Measurements from ENCODE around the gene TNKS1BP1.

TNKS1BP1 gene

DNA sequence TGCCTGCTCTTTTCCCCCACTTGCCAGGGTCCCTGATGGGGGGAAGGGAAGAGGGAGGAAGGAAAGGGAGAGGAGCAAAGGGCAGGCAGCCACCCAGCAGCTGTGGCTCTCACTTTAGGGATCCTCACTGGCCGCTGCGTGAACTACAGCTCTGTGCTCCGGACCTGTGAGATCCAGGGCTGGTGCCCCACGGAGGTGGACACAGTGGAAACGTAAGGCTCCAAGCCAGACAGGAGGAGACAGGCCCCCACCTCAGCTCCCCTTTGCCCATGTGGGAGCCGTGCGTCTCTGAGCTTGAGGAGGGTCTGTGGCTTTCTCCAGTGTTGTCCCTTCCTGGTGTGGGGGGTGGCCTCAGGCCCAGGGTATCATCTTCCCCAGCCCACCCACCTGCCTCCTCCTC lies 23.3 kb upstream of the TNKS1BP1 start:
- DNase-seq (no peak), ATAC-seq (ENCODE audit: insufficient read depth, low read depth) (no peak)
- Histone ChIP-seq H3K4me1 (ENCODE audit: insufficient read depth, low read length) (0 out of 2 replicates have a peak, but pooled peaks cover 2% of the 10 kb centered on the region), H3K36me3 (ENCODE audit: insufficient read depth, low read length) (no peaks in the 10 kb centered on the region), H3K79me2 (ENCODE audit: insufficient read depth, low read length) (no peaks in the 10 kb centered on the region), H3K4me2 (ENCODE audit: insufficient read depth, low read length) (no peak overlapping the region), H3K9ac (ENCODE audit: low read depth, low read length) (no peak overlapping the region), H3K9me3 (ENCODE audit: insufficient read depth, low read length, severe bottlenecking) (no peaks in the 10 kb centered on the region), H4K20me1 (ENCODE audit: insufficient read depth, low read length) (no peaks in the 10 kb centered on the region; the same call in 1 of the 2 replicates), H2AFZ (ENCODE audit: low read depth, low read length) (no peak overlapping the region), H3K4me3 (ENCODE audit: low read depth in 1 of 2, low read length in 2 of 2) (no peak overlapping the region), H3K27me3 (ENCODE audit: insufficient read depth, low read length, poor library complexity) (peaks cover 5% of the 10 kb centered on the region), H3K27ac (ENCODE audit: low read length) (no peak overlapping the region)
- TF ChIP-seq, protein P1, sequence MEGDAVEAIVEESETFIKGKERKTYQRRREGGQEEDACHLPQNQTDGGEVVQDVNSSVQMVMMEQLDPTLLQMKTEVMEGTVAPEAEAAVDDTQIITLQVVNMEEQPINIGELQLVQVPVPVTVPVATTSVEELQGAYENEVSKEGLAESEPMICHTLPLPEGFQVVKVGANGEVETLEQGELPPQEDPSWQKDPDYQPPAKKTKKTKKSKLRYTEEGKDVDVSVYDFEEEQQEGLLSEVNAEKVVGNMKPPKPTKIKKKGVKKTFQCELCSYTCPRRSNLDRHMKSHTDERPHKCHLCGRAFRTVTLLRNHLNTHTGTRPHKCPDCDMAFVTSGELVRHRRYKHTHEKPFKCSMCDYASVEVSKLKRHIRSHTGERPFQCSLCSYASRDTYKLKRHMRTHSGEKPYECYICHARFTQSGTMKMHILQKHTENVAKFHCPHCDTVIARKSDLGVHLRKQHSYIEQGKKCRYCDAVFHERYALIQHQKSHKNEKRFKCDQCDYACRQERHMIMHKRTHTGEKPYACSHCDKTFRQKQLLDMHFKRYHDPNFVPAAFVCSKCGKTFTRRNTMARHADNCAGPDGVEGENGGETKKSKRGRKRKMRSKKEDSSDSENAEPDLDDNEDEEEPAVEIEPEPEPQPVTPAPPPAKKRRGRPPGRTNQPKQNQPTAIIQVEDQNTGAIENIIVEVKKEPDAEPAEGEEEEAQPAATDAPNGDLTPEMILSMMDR (IDR thresholded peaks at IDR 0.05; ENCODE audit: borderline replicate concordance, extremely low read depth, low read length, poor library complexity, severe bottlenecking) = no peak
- TF ChIP-seq EZH2 (IDR thresholded peaks at IDR 0.05; ENCODE audit: borderline replicate concordance, low read depth, low read length, severe bottlenecking) = no peak

DNA sequence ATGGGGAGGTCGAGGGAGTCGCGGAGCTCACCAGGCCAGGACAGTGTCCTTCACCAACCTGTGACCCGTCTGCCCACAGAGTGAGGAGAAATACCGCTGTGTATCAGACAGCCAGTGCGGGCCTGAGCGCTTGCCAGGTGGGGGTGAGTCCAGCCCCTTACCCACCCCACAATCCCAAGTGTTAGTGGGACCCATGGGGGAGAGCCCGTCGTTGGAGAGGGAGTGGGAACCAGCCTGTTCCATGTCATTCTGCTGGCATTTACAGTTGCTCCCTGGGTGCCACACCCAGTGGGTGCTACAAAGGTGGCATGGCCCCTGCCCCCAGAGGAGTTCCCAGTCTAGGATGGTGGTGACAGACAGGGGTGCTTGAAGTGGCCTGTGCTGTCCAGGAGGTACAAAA lies 22.6 kb upstream of the TNKS1BP1 start:
- Histone ChIP-seq H3K79me2 (ENCODE audit: insufficient read depth, low read length) (no peaks in the 10 kb centered on the region), H3K4me1 (ENCODE audit: insufficient read depth, low read length) (0 out of 2 replicates have a peak, but pooled peaks cover 2% of the 10 kb centered on the region), H4K20me1 (ENCODE audit: insufficient read depth, low read length) (no peaks in the 10 kb centered on the region; the same call in 1 of the 2 replicates), H3K4me3 (ENCODE audit: low read depth in 1 of 2, low read length in 2 of 2) (no peak overlapping the region), H3K27me3 (ENCODE audit: insufficient read depth, low read length, poor library complexity) (no peaks in the 10 kb centered on the region), H2AFZ (ENCODE audit: low read depth, low read length) (no peak overlapping the region), H3K9me3 (ENCODE audit: insufficient read depth, low read length, severe bottlenecking) (no peaks in the 10 kb centered on the region), H3K27ac (ENCODE audit: low read length) (no peak overlapping the region), H3K9ac (ENCODE audit: low read depth, low read length) (no peak overlapping the region), H3K4me2 (ENCODE audit: insufficient read depth, low read length) (no peak overlapping the region), H3K36me3 (ENCODE audit: insufficient read depth, low read length) (no peaks in the 10 kb centered on the region)
- TF ChIP-seq, protein P1 (IDR thresholded peaks at IDR 0.05; ENCODE audit: borderline replicate concordance, extremely low read depth, low read length, poor library complexity, severe bottlenecking) = no peak
- TF ChIP-seq EZH2 (IDR thresholded peaks at IDR 0.05; ENCODE audit: borderline replicate concordance, low read depth, low read length, severe bottlenecking) = no peak
- no peak for ATAC-seq (ENCODE audit: insufficient read depth, low read depth)
- DNase-seq = no peak

DNA sequence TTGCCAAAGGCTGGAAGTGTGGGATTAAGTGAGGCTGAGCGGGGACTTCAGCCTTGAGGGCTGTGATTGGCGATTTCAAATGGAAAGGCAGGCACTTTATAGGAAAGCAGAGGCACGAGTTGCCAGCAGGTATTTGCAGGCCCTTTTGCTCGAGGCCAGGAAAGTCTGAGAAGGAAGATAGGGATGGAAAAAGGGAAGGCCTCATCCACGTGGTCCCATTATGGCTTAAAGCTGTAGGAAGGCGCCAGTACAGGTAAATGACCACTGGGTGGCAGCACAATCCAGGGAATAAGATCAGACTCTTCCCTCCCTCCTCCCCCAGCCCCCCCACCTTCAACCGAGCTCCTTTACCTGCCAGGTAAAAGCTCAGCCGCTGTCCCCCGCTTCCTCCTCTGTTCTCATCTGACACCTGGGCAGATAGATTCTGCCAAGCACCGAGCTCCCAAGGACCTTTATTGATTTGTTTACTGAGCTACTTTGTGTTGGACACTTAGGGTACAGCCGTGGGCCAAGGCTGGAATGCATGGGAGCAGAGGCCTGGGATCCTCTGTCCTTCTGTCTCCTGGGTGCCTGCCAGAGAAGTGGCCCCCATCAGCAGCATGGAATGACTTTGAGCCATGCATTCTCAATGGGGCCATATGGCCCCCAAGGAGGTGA lies 20.9 kb upstream of the TNKS1BP1 start:
- H3K4me1 ChIP-seq (ENCODE audit: insufficient read depth, low read length) = 0 out of 2 replicates have a peak, but pooled peaks cover 2% of the 10 kb centered on the region
- H3K4me2 ChIP-seq (ENCODE audit: insufficient read depth, low read length) = no peak overlapping the region
- peaks cover 6% of the 10 kb centered on the region for H3K27me3 ChIP-seq (ENCODE audit: insufficient read depth, low read length, poor library complexity)
- no peaks in the 10 kb centered on the region for H3K9me3 ChIP-seq (ENCODE audit: insufficient read depth, low read length, severe bottlenecking)
- no peak overlapping the region for H3K27ac ChIP-seq (ENCODE audit: low read length)
- no peak overlapping the region for H3K9ac ChIP-seq (ENCODE audit: low read depth, low read length)
- H3K36me3 ChIP-seq (ENCODE audit: insufficient read depth, low read length) = no peaks in the 10 kb centered on the region
- H3K79me2 ChIP-seq (ENCODE audit: insufficient read depth, low read length) = no peaks in the 10 kb centered on the region
- TF ChIP-seq, protein P1 (IDR thresholded peaks at IDR 0.05; ENCODE audit: borderline replicate concordance, extremely low read depth, low read length, poor library complexity, severe bottlenecking) = peak; percentile 88
- TF ChIP-seq EZH2 (IDR thresholded peaks at IDR 0.05; ENCODE audit: borderline replicate concordance, low read depth, low read length, severe bottlenecking) = no peak
- peak overlapping the region; percentile 56; the same call in 1 of the 2 replicates for H2AFZ ChIP-seq (ENCODE audit: low read depth, low read length)
- H4K20me1 ChIP-seq (ENCODE audit: insufficient read depth, low read length) = no peaks in the 10 kb centered on the region; the same call in 1 of the 2 replicates
- peak; percentile 70 for DNase-seq
- ATAC-seq (ENCODE audit: insufficient read depth, low read depth) = peak; percentile 79
- H3K4me3 ChIP-seq (ENCODE audit: low read depth in 1 of 2, low read length in 2 of 2) = no peak overlapping the region

All from DND-41 (cell line).